GM13976 (cell line): ENCODE data around the gene TRIM25.

Experiments
- DNase-seq: peaks from one replicate; pipeline ENCODE4 v3.0.0; 2012; ENCODE audit warnings: low spot score
- in situ Hi-C: fragments of 300-500 bp; cut with MboI; formaldehyde crosslinking; loops from one replicate; pipeline ENCODE4 v1.12.0; 2022; ENCODE audit warnings: low sequenced_read_pairs, mixed read lengths, inconsistent platforms; ENCODE audit not compliant: unreplicated experiment
- TF ChIP-seq, protein P1 (sequence below): IDR thresholded peaks from 2 replicates; pipeline ENCODE4 v1.5.1; 2012; ENCODE audit warnings: borderline replicate concordance, mild to moderate bottlenecking; ENCODE audit not compliant: insufficient read depth; ENCODE audit errors: extremely low read depth, missing control alignments, control extremely low read depth

Gene TRIM25

DNA sequence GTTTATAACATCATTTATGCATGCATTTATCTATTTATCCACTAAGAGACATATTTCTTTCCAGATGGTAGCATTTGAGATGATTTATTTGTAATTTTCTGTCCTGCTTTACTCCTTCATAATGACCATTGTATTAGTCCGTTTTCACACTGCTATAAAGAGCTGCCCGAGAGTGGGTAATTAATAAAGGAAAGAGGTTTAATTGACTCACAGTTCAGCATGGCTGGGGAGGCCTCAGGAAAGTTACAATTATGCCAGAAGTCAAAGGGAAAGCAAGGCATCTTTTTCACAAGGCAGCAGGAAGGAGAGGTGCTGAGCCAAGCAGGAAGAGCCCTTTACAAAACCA is 28.6 kb downstream of the TRIM25 start:
- in situ Hi-C loops = no loop called here
- DNase-seq = no peak
- TF ChIP-seq, protein P1, sequence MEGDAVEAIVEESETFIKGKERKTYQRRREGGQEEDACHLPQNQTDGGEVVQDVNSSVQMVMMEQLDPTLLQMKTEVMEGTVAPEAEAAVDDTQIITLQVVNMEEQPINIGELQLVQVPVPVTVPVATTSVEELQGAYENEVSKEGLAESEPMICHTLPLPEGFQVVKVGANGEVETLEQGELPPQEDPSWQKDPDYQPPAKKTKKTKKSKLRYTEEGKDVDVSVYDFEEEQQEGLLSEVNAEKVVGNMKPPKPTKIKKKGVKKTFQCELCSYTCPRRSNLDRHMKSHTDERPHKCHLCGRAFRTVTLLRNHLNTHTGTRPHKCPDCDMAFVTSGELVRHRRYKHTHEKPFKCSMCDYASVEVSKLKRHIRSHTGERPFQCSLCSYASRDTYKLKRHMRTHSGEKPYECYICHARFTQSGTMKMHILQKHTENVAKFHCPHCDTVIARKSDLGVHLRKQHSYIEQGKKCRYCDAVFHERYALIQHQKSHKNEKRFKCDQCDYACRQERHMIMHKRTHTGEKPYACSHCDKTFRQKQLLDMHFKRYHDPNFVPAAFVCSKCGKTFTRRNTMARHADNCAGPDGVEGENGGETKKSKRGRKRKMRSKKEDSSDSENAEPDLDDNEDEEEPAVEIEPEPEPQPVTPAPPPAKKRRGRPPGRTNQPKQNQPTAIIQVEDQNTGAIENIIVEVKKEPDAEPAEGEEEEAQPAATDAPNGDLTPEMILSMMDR = no peak

DNA sequence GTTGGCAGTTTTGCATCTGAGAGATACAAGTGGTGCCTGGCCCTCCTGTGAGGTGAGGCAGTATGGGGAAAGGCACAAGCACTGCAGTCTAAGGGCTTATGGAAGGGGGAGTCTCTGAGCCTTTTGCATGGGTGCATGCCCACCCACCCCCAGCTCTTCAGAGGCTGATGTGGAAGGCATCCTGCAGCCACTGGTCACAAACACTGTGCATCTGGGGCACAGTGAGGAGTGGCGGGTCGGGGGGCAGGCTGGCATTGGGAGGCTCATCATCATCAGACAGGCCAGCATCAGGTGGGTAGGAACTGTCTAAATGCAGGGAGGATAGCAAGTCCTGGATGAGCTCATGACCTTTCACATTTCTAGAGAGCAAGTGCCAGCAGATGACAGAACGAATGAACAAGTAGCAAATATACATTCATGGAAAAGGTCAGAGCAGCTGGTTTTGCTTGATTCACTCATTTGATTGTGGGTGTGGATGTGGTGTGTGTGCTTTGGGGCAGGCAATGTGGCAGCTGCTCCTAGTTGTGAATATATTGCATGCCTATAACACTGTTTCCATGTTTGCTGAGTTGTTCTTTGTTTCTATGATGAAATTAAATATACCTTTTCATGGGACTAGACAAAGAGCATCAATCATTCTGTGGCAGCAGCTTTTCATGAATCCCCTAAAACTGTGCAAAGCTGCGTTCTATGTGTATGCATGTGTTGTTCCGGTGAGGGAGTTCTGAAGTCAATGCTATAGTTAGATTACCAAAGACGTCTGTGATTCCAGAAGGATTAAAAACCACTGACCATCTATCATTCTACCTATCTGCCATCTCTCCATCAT is 29.2 kb downstream of the TRIM25 start:
- in situ Hi-C loops = no loop called here
- no peak for DNase-seq
- TF ChIP-seq, protein P1 = no peak

DNA sequence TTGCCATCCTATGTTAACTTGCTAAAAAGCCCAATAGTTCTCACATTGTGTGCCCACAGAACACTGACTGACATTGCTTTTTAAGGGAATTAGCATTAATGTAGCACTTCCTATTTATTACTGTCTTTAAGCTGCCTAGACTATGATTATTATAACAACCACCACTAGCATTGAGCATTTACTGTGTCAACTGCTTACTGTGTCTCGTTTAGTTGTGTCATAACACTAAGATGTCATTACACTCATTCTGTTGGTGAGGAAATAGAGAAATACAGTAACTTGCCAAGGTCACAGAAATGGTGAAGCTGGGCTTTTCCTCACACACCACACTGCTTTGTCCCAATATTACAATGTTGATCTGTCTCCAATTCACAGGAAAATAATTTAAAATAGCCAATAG is 30.2 kb downstream of the TRIM25 start:
- in situ Hi-C loops = no loop called here
- TF ChIP-seq, protein P1 = no peak
- no peak for DNase-seq

DNA sequence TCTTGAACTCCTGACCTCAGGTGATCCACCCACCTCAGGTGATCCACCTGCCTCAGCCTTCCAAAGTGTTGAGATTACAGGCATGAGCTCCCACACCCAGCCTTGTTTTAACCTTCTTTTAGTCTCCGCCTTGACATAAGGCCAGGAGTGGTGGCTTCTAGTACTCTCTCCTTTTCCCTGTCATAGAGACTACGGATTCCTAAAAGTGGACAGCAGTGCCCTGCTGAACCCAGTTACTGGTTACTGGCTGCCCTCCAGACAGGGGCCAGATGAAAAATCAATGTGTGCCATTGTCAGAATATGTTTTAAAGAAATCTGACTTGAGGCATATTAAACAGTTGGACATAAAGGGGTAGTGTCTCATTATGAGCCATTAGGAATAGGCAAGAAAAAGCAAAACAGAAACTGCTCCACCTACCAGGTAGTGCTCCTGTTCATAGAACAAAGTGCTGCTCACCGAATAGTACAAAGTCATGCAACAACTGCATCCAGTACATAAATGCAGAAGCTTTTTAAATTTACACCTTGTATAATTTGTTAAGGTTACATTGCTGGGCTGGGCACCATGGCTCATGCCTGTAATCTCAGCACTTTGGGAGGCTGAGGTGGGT is 32.1 kb downstream of the TRIM25 start:
- TF ChIP-seq, protein P1 = no peak
- DNase-seq = no peak
- in situ Hi-C loops = no loop called here

DNA sequence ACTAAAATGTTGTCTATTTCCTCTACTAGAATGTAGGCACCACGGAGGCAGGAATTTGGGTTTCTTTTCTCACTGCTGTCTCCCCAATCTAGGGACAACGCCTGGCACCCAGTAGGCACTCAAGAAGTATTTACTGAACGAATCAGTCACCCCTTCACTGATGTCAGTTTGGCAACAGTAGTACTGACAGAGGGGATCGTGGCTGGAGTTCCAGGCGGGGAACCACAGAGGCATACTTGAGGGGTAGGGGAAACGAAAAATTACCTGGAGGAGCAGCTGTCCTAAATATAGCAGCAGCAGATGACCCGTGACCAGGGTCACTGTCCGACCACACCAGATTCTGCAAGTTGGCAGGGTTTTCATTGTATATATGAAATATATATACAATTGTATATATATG is 33.3 kb downstream of the TRIM25 start:
- TF ChIP-seq, protein P1 = no peak
- in situ Hi-C loops = no loop called here

DNA sequence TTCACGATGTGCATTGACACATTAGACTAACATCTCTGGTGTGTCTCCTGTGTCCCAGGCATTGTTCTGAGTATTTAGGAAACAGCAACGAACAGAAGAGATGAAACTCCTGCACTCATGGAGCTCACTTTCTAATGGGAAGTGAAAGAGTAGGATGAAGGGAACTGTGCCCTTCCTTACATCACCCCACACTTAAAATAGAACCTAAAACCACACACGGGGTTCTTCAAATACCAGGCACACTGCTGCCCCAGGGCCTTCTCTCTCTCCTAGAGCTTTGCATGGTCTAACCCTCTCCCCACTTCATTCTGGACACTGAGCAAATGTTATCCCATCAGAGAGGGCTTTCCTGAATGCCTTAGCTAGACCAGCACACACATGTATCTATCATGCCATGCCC is 33.7 kb downstream of the TRIM25 start:
- TF ChIP-seq, protein P1 = no peak
- in situ Hi-C loops = no loop called here
- DNase-seq = no peak

More for the DNA sequence above, 33.3 kb downstream of the TRIM25 start:
- no peak for DNase-seq
